Measurements from ENCODE around the gene COL4A2.

GRCh38 chr13:110382229-110382628, 75.1 kb downstream of the COL4A2 start:
- TF ChIP-seq POLR2A (IDR thresholded peaks at IDR 0.05) (no peak), CTCF (IDR thresholded peaks at IDR 0.05) (no peak), POLR2AphosphoS5 (IDR thresholded peaks at IDR 0.05) (no peak)

Measured in suprapubic skin (tissue), 4 donors.